ENCODE results near the gene USB1. TPM values are rescaled to one million over a fixed set of nuclear protein-coding genes. Genes with fewer than 3 reads are reported as not detected.

The USB1 gene
- total RNA-seq, 1 experiment from 2014 or later, result 106 TPM

DNA sequence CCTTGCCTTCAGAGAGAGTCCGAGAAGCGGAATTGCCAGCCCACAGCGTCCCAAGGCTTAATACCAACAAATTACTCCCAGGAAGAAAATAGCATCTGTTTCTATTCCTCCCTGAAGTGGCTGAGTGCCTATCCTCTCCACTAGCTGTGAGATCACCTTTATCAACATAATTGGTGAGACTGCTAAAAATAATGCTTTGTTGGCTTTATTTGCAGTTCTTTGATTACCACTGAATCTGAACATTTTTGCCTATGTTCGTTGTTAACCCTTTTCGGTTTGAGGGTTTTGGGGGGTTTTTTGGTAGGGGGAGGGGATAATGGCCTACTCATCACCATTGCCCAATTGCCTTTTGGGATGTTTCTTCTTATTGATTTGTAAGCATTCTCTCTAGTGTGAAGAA lies 55.4 kb downstream of the USB1 start:
- ChIA-PET POLR2A (ENCODE audit: low non-redundant PET) (no interaction called here), CTCF (no interaction called here)
- Histone ChIP-seq H3K9me3 (ENCODE audit: low read depth, low read length, poor library complexity, severe bottlenecking) (no peaks in the 10 kb centered on the region), H3K4me3 (ENCODE audit: low read depth, low read length, poor library complexity, severe bottlenecking) (no peak overlapping the region), H3K27ac (ENCODE audit: low read depth, low read length, poor library complexity, severe bottlenecking) (no peak overlapping the region), H3K27me3 (replicated peaks; ENCODE audit: insufficient read depth, low read depth, low read length, poor library complexity) (no peaks in the 10 kb centered on the region), H3K36me3 (ENCODE audit: insufficient read depth, low read length, poor library complexity, severe bottlenecking) (no peaks in the 10 kb centered on the region), H3K4me1 (ENCODE audit: insufficient read depth, low read length, poor library complexity, severe bottlenecking) (no peaks in the 10 kb centered on the region)
- no peak for DNase-seq (ENCODE audit: low spot score)
- intact Hi-C loops (cut with micrococcal nuclease; ENCODE audit: unreplicated experiment), result loop anchor here (10.0 kb wide), 1 partner anchor 698 kb away; no protein-coding TSS in a partner anchor
- BruUV-seq (replicated peaks), result no TSS peak
- no peak for TF ChIP-seq EZH2 (IDR thresholded peaks at IDR 0.05; ENCODE audit: borderline replicate concordance, low read depth, low read length, poor library complexity, severe bottlenecking)
- TF ChIP-seq, protein P1, sequence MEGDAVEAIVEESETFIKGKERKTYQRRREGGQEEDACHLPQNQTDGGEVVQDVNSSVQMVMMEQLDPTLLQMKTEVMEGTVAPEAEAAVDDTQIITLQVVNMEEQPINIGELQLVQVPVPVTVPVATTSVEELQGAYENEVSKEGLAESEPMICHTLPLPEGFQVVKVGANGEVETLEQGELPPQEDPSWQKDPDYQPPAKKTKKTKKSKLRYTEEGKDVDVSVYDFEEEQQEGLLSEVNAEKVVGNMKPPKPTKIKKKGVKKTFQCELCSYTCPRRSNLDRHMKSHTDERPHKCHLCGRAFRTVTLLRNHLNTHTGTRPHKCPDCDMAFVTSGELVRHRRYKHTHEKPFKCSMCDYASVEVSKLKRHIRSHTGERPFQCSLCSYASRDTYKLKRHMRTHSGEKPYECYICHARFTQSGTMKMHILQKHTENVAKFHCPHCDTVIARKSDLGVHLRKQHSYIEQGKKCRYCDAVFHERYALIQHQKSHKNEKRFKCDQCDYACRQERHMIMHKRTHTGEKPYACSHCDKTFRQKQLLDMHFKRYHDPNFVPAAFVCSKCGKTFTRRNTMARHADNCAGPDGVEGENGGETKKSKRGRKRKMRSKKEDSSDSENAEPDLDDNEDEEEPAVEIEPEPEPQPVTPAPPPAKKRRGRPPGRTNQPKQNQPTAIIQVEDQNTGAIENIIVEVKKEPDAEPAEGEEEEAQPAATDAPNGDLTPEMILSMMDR (conservative IDR thresholded peaks at IDR 0.05; ENCODE audit: low read depth, low read length), result no peak

GRCh38 chr16:58057121-58057520 lies 55.9 kb downstream of the USB1 start:
- no peak for DNase-seq (ENCODE audit: low spot score)
- Histone ChIP-seq H3K4me3 (ENCODE audit: low read depth, low read length, poor library complexity, severe bottlenecking) (no peak overlapping the region), H3K36me3 (ENCODE audit: insufficient read depth, low read length, poor library complexity, severe bottlenecking) (no peaks in the 10 kb centered on the region), H3K27ac (ENCODE audit: low read depth, low read length, poor library complexity, severe bottlenecking) (no peak overlapping the region), H3K4me1 (ENCODE audit: insufficient read depth, low read length, poor library complexity, severe bottlenecking) (no peaks in the 10 kb centered on the region), H3K27me3 (replicated peaks; ENCODE audit: insufficient read depth, low read depth, low read length, poor library complexity) (no peaks in the 10 kb centered on the region), H3K9me3 (ENCODE audit: low read depth, low read length, poor library complexity, severe bottlenecking) (no peaks in the 10 kb centered on the region)
- intact Hi-C loops (cut with micrococcal nuclease; ENCODE audit: unreplicated experiment), result loop anchor here (10.0 kb wide), 1 partner anchor 698 kb away; no protein-coding TSS in a partner anchor
- no TSS peak for BruUV-seq (replicated peaks)
- ChIA-PET CTCF (no interaction called here), POLR2A (ENCODE audit: low non-redundant PET) (no interaction called here)
- TF ChIP-seq EZH2 (IDR thresholded peaks at IDR 0.05; ENCODE audit: borderline replicate concordance, low read depth, low read length, poor library complexity, severe bottlenecking), result no peak
- TF ChIP-seq, protein P1 (conservative IDR thresholded peaks at IDR 0.05; ENCODE audit: low read depth, low read length), result no peak

GRCh38 chr16:58057784-58058183 lies 56.6 kb downstream of the USB1 start:
- Histone ChIP-seq H3K4me3 (ENCODE audit: low read depth, low read length, poor library complexity, severe bottlenecking) (no peak overlapping the region), H3K36me3 (ENCODE audit: insufficient read depth, low read length, poor library complexity, severe bottlenecking) (no peaks in the 10 kb centered on the region), H3K4me1 (ENCODE audit: insufficient read depth, low read length, poor library complexity, severe bottlenecking) (no peaks in the 10 kb centered on the region), H3K27me3 (replicated peaks; ENCODE audit: insufficient read depth, low read depth, low read length, poor library complexity) (no peaks in the 10 kb centered on the region), H3K9me3 (ENCODE audit: low read depth, low read length, poor library complexity, severe bottlenecking) (no peaks in the 10 kb centered on the region), H3K27ac (ENCODE audit: low read depth, low read length, poor library complexity, severe bottlenecking) (no peak overlapping the region)
- TF ChIP-seq, protein P1 (conservative IDR thresholded peaks at IDR 0.05; ENCODE audit: low read depth, low read length), result no peak
- TF ChIP-seq EZH2 (IDR thresholded peaks at IDR 0.05; ENCODE audit: borderline replicate concordance, low read depth, low read length, poor library complexity, severe bottlenecking), result no peak
- no TSS peak for BruUV-seq (replicated peaks)
- ChIA-PET POLR2A (ENCODE audit: low non-redundant PET) (no interaction called here), CTCF (no interaction called here)
- no peak for DNase-seq (ENCODE audit: low spot score)
- intact Hi-C loops (cut with micrococcal nuclease; ENCODE audit: unreplicated experiment), result loop anchor here (10.0 kb wide), 1 partner anchor 697 kb away; no protein-coding TSS in a partner anchor
